Glomerular endothelial cell (primary cell): Measurements from ENCODE around the gene ELL2. TPM values are rescaled to one million over a fixed set of nuclear protein-coding genes. Genes with fewer than 3 reads are reported as not detected.
"Not testable (repeated sequence)": the region's sequence is repeated elsewhere in the genome, so short reads cannot be mapped to it uniquely, and the experiment has no call there.

Source experiments
- DNase-seq: peaks from one replicate; pipeline ENCODE4 v3.0.0-alpha.2; 2011; ENCODE audit warnings: low read depth, low spot score; ENCODE audit errors: extremely low read depth
- total RNA-seq: library from RNA; depleted of rRNA; stranded (reverse); fragments of >200 nt; gene quantifications from 2 replicates; pipeline ENCODE4 v1.2.3, GENCODE V29; 2015

ELL2 gene
- total RNA-seq, 1 donor from 2014 or later, result 17.9 TPM

DNA sequence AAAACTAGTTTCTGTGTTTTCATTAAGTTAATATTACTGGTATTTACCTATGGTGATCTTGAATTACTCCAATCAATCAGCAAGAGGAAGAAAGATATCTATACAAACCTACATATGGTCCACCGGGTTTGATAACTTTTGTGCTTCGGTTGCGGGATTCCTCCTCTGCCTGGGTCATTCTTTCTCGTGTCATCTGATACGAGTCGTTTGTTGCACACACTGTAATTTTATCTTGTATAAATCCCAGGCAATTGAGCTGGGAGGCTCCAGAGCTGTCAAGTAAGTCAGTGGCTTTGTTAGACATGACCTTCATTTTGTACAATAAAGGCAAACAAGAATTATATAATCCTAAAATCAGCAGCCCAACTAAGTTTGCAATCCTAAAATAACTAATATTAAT is 48.0 kb downstream of the ELL2 start:
- no peak for DNase-seq

- DNase-seq, result no peak
Measured at GRCh38 chr5:95912029-95912428, 49.6 kb downstream of the ELL2 start.

DNA sequence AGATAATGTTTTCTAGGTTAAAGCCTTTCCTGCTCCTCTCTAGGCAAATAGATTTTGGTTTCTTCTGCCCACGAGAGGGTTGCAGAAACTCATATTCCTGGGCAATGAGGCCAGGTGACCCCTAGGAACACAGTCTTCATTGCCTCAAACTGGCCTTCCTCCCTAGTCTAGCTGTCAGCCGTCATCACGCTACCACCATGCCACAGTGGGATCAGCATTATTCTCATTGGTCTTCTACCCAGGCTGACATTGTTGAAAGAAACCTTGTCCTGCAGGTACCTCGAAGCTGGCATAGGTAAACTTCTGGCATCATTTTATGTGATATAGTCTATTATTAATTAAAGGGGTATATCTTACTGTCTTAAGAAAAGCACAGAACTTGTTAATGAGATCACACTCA is 51.1 kb downstream of the ELL2 start:
- DNase-seq, result no peak

DNA sequence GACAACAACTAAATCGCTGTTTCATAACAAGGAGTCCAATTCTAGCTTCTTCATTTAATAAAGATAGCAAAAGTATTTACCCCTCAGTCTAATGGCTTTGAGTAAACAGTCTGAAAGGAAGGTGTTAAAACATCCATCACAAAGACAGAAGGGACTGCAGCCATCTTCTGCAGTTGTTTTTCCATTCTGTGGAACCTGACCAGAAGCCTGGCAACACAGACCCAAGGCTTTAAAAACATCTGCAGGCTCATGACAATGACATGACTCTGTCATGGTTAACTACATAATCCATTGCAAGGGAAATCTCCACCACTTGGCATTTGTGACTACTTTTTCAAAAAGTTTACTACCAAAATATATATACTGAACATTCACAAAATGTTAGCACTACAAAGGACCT is 51.9 kb downstream of the ELL2 start:
- DNase-seq, result no peak

DNA sequence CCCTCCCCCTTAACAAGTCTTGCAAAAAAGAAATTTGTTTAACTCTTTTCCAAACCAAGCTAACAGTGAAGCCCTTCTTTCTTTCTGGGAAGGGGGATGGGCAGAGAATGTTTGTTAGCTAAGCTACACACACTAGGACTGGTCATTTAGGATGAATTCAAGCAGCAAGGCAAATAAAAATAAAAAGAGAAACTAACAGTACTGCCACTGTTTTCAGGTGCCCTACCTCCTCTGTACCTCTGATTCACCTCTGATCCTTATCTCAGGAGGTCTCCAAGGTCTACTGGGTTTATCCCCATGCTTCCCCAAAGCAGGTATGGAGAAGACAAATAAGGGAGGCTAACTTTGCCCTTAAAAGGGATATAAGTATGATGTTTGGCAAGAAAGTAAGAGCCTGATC is 52.9 kb downstream of the ELL2 start:
- no peak for DNase-seq

DNA sequence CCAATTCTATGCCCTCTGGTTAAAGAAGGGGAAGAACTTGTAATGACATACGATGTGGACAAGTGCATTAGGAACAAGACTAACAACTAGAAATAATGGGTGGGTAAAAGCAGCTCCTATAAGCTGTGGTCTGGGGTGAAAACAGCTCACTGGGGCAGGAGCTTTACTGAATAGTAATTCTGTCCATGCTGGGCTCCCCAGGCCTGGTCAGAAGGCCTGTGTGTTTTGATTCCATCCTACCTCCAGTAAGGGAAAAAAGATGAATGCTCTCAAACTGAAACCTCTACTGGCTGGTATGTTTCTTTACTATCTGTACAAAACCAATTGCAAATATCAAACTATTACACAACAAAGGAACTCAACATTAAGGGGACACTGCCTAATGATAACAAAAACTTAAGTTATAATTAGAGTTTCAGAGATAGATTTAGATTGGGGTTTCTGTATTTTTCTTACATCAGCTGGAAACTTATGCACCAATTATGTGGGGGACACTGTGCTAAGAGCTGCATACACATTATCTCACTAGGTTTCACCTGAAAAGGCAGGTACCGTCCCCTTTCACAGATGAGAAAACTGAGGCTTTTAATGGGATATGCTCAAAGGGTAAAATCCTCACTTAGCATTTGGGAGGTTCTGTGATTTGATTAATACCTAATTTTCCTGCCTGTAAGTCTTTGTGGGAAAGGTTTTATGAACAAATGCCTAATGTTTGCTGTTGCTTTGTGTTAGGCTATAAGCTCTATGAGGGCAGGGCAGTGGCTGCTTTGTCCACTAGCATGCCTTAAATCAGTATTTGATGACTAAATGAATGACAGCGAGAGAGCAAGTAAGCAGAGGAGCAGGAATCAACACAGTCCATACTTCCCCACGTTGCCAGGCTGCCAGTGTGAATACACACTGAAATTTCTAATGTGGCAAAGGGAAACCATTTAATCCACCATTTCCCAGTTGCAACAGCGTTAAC is 53.6 kb downstream of the ELL2 start:
- DNase-seq, result no peak

- DNase-seq, result no peak
Measured at GRCh38 chr5:95907067-95907705, 54.5 kb downstream of the ELL2 start.

DNA sequence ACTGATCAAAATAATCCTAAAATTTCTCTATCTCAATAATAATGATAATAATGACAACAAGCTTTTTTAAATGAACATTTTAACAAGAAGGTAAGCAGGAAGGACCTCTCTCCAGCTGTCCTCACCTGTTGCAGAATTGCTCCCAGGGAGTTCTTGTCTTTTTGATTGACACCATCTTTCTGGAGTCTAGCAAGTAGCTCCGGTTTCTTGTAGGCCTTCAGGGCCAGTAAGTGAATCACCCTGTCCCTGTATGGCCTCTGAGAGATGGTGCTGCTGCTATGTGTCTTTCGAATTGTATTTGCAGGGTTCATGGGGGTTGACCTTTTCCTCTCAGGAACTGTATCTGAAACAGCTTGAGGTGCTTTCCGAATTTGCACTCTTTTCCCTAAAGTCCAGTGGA is 55.3 kb downstream of the ELL2 start:
- DNase-seq, result not testable (repeated sequence)

- DNase-seq, result no peak
Measured at GRCh38 chr5:95904827-95905226, 56.8 kb downstream of the ELL2 start.

- DNase-seq, result no peak
Measured at GRCh38 chr5:95903838-95904237, 57.8 kb downstream of the ELL2 start.

DNA sequence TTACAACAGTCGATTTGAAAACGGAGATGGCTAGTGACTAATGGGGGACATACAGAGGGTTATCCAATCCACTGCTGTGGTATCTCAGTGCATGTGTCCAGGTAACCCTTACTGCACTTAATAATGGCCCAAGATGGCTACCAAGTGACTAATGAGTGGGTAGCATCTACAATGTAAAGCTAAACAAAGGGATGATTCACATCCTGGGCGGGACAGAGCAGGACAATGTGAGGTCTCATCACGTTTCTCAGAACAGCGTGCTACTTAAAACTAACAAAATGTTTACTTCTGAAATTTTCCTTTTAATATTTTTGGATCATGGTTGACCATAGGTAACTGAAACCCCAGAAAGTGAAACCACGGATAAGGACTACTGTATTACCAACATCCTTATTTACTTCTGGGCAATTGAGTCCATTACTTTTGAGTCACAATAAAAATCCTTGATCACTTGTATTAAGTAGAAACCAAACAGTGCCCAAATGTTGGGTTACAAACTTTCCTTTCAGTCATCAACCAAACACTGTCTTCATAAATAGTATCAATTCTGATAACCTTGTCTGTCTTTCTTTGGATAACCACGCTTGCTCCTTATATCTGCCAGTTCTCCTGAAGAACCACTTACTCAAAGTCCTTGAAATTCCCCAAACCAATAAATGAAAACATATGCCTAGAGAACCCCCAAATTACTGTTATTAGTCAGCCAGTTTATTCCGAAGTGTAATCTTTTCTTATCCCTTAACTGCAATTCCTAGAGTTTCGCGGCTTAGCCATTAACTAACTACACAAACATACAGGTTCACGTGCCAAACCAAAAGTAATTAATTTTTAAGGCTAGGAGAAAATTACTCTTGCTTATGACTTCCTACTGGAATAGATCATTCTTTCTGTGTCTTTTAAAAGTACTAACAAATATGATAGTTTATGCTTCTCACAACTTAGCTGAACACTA is 59.7 kb downstream of the ELL2 start:
- no peak for DNase-seq

DNA sequence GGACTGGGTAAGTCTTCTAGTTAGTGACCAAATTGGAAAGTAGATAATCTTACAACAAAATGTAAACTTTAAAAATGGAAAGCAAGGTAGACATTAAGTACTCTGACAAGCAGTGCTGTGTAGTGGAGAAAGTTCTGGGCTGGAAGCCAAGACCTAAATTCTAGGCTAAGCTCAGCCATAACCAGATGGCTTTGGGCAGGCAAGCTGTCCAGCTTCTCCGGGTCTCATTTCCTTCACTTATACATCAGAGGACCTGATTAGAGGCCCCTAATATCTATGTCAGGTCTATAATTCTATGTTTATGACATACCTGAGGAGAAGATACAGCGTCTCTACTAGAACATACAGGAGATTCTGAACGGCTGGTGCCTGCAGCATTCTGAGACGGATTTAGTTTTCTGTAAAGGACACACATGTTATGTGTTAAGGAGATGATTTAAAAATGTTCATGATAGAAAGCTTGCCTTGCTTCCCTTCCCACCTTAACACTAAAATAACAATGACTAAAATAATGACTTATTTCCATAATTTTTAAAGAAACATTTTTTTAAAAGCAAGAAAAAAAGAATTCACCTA is 61.2 kb downstream of the ELL2 start:
- no peak for DNase-seq

GRCh38 chr5:95899829-95900228 is 61.8 kb downstream of the ELL2 start:
- no peak for DNase-seq

DNA sequence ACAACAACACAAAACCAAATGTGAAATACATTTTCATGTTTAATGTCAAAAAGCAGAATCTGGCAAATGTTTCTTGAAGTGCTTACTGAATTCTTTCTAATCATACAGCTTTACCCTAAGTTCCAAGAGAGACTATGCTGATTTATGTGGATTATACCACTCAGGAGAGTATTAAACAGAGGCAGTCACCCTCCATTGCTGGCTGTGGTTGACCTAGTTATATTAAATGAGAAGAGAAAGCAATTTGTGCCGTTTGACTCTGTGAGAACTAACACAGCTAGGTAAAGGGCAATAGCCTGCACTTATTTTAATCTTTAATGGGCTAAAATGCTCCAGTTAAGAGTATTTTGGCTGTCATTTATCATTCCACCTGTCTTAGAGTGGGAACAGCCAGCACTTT is 62.6 kb downstream of the ELL2 start:
- DNase-seq, result no peak

DNA sequence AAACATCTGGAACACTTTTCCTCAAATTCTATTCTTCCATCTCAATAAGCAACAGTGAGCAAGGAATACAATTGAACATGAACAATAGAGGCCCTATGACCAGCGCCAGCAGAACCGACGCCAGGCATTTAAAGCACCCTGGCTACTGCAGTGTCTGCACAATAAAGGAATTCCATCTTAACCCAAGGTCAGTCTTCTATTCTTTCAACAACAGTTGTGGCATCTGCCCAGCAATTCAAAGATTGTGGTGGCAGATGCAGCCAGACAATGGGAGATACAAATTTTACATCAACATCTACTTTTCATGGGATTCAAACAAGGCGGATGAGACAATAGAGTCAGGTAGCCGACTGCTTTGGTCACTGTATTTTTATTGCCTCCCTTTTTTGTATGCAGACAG is 65.9 kb downstream of the ELL2 start:
- DNase-seq, result no peak

GRCh38 chr5:95895251-95895650 is 66.4 kb downstream of the ELL2 start:
- no peak for DNase-seq

- no peak for DNase-seq
Measured at GRCh38 chr5:95892784-95893354, 68.8 kb downstream of the ELL2 start.

DNA sequence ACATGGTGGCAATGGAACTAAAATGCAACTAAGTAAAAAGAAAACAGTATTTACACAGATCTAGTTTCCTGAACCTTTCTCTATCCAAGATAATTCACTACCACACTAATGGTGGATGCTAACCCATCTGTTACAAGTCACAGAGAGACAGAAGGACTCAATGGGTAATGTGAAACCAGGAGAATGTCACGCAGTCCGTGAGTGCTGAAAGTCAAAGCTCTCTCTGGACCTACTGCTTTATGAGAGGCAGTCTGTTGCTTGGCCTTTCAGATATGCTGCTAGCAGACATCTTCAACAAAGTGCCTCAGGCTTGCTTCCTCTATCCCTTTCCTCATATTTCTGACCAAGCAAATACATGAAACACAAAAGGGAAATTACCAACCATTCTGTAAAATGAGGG is 70.2 kb downstream of the ELL2 start:
- no peak for DNase-seq

DNA sequence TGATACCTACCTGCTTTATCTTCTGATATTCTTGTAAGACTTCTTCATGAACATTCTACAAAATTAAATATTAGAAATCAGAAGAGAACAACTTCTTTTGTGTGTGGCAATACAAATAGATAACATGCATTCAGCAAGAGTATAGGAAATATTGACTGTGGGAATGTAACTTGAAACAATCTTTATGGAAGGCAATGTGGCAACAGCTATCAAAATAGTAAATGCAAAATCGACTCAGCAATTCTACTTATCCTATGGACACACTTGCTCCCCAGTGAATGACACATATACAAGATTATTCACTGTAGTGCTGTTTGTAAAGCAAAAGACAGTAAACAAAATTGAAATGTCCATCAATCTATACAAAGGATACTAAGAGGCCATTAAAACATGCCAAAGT is 72.6 kb downstream of the ELL2 start:
- DNase-seq, result no peak

GRCh38 chr5:95887977-95888376 is 73.7 kb downstream of the ELL2 start:
- DNase-seq, result no peak
